ENCODE results near the gene ATP8B4.

Gene ATP8B4

GRCh38 chr15:50030456-50030855 is 88.6 kb downstream of the ATP8B4 start:
- H3K4me1 ChIP-seq (ENCODE audit: insufficient read depth, low read length, severe bottlenecking): no peaks in the 10 kb centered on the region

GRCh38 chr15:50028326-50028725 is 90.7 kb downstream of the ATP8B4 start:
- Histone ChIP-seq H3K9me2 (ENCODE audit: low read depth, low read length) (no peaks in the 10 kb centered on the region), H3K9me3 (ENCODE audit: low read length) (no peaks in the 10 kb centered on the region), H3K27ac (ENCODE audit: low read depth, low read length, poor library complexity, severe bottlenecking) (no peak overlapping the region), H3F3A (ENCODE audit: insufficient read depth, low read length) (no peaks in the 10 kb centered on the region), H4K20me1 (ENCODE audit: insufficient read depth, low read length) (no peaks in the 10 kb centered on the region), H3K79me2 (ENCODE audit: insufficient read depth, low read length) (no peaks in the 10 kb centered on the region), H3K4me3 (ENCODE audit: low read depth, low read length, poor library complexity, severe bottlenecking) (no peak overlapping the region), H3K36me3 (ENCODE audit: insufficient read depth, low read length) (no peaks in the 10 kb centered on the region), H3K9ac (ENCODE audit: low read length) (no peak overlapping the region), H2AFZ (ENCODE audit: low read length) (no peak overlapping the region), H3K27me3 (ENCODE audit: insufficient read depth, low read length) (no peaks in the 10 kb centered on the region), H3K4me1 (ENCODE audit: insufficient read depth, low read length, severe bottlenecking) (no peaks in the 10 kb centered on the region), H3K4me2 (ENCODE audit: low read length) (no peak overlapping the region)
- TF ChIP-seq CTCF (IDR thresholded peaks at IDR 0.05; ENCODE audit: low read length): no peak
- no peak for TF ChIP-seq EZH2 (IDR thresholded peaks at IDR 0.05; ENCODE audit: borderline replicate concordance, low read length)

More at GRCh38 chr15:50030456-50030855, 88.6 kb downstream of the ATP8B4 start:
- Histone ChIP-seq H3K36me3 (ENCODE audit: insufficient read depth, low read length) (no peaks in the 10 kb centered on the region), H3K4me3 (ENCODE audit: low read depth, low read length, poor library complexity, severe bottlenecking) (no peak overlapping the region), H2AFZ (ENCODE audit: low read length) (no peak overlapping the region), H4K20me1 (ENCODE audit: insufficient read depth, low read length) (no peaks in the 10 kb centered on the region), H3K9ac (ENCODE audit: low read length) (no peak overlapping the region), H3K9me2 (ENCODE audit: low read depth, low read length) (no peaks in the 10 kb centered on the region), H3K27ac (ENCODE audit: low read depth, low read length, poor library complexity, severe bottlenecking) (no peak overlapping the region), H3F3A (ENCODE audit: insufficient read depth, low read length) (no peaks in the 10 kb centered on the region), H3K79me2 (ENCODE audit: insufficient read depth, low read length) (no peaks in the 10 kb centered on the region), H3K27me3 (ENCODE audit: insufficient read depth, low read length) (no peaks in the 10 kb centered on the region), H3K9me3 (ENCODE audit: low read length) (no peaks in the 10 kb centered on the region), H3K4me2 (ENCODE audit: low read length) (no peak overlapping the region)
- no peak for TF ChIP-seq EZH2 (IDR thresholded peaks at IDR 0.05; ENCODE audit: borderline replicate concordance, low read length)

- Histone ChIP-seq H3K4me1 (ENCODE audit: insufficient read depth, low read length, severe bottlenecking) (no peaks in the 10 kb centered on the region), H3K9me3 (ENCODE audit: low read length) (no peaks in the 10 kb centered on the region), H3F3A (ENCODE audit: insufficient read depth, low read length) (no peaks in the 10 kb centered on the region), H3K27ac (ENCODE audit: low read depth, low read length, poor library complexity, severe bottlenecking) (no peak overlapping the region), H3K36me3 (ENCODE audit: insufficient read depth, low read length) (no peaks in the 10 kb centered on the region), H2AFZ (ENCODE audit: low read length) (no peak overlapping the region), H3K4me3 (ENCODE audit: low read depth, low read length, poor library complexity, severe bottlenecking) (no peak overlapping the region), H3K9me2 (ENCODE audit: low read depth, low read length) (no peaks in the 10 kb centered on the region), H4K20me1 (ENCODE audit: insufficient read depth, low read length) (no peaks in the 10 kb centered on the region), H3K4me2 (ENCODE audit: low read length) (no peak overlapping the region), H3K27me3 (ENCODE audit: insufficient read depth, low read length) (no peaks in the 10 kb centered on the region), H3K9ac (ENCODE audit: low read length) (no peak overlapping the region), H3K79me2 (ENCODE audit: insufficient read depth, low read length) (no peaks in the 10 kb centered on the region)
- TF ChIP-seq EZH2 (IDR thresholded peaks at IDR 0.05; ENCODE audit: borderline replicate concordance, low read length) (no peak), CTCF (IDR thresholded peaks at IDR 0.05; ENCODE audit: low read length) (no peak)
These were observed 94.8 kb downstream of the ATP8B4 start for GRCh38 chr15:50024281-50024680.

- Histone ChIP-seq H3K79me2 (ENCODE audit: insufficient read depth, low read length) (no peaks in the 10 kb centered on the region), H3K4me1 (ENCODE audit: insufficient read depth, low read length, severe bottlenecking) (no peaks in the 10 kb centered on the region), H3F3A (ENCODE audit: insufficient read depth, low read length) (no peaks in the 10 kb centered on the region), H3K27me3 (ENCODE audit: insufficient read depth, low read length) (no peaks in the 10 kb centered on the region), H2AFZ (ENCODE audit: low read length) (no peak overlapping the region), H3K9me2 (ENCODE audit: low read depth, low read length) (no peaks in the 10 kb centered on the region), H3K9ac (ENCODE audit: low read length) (no peak overlapping the region), H3K4me2 (ENCODE audit: low read length) (no peak overlapping the region), H4K20me1 (ENCODE audit: insufficient read depth, low read length) (no peaks in the 10 kb centered on the region), H3K9me3 (ENCODE audit: low read length) (no peaks in the 10 kb centered on the region), H3K4me3 (ENCODE audit: low read depth, low read length, poor library complexity, severe bottlenecking) (no peak overlapping the region), H3K27ac (ENCODE audit: low read depth, low read length, poor library complexity, severe bottlenecking) (no peak overlapping the region), H3K36me3 (ENCODE audit: insufficient read depth, low read length) (no peaks in the 10 kb centered on the region)
- TF ChIP-seq EZH2 (IDR thresholded peaks at IDR 0.05; ENCODE audit: borderline replicate concordance, low read length) (no peak), CTCF (IDR thresholded peaks at IDR 0.05; ENCODE audit: low read length) (no peak)
These were observed 100.5 kb downstream of the ATP8B4 start for GRCh38 chr15:50018491-50018890.
